Neural cell (in vitro differentiated cells): ENCODE data around the gene PCDHGC5.
A peak's percentile ranks its signal among the peaks of the same experiment; 100 is the strongest.

Experiments used
- CTCF ChIP-seq: fragments of 450-650 bp; IDR thresholded peaks from 2 replicates; pipeline ENCODE4 v1.5.1; 2014; ENCODE audit warnings: antibody characterized with exemption, mild to moderate bottlenecking, moderate library complexity; ENCODE audit not compliant: poor library complexity, severe bottlenecking
- EP300 ChIP-seq: fragments of 450-650 bp; conservative IDR thresholded peaks from 2 replicates; pipeline ENCODE4 v1.6.1; 2014; ENCODE audit warnings: antibody characterized with exemption, mild to moderate bottlenecking, moderate library complexity; ENCODE audit not compliant: poor library complexity, severe bottlenecking
- EZH2 ChIP-seq: fragments of 200-600, 300-800 bp; shearing (Covaris generic), sonication (generic); IDR thresholded peaks from 2 replicates; pipeline ENCODE4 v1.6.1; 2014; ENCODE audit warnings: antibody characterized with exemption, low read length, borderline replicate concordance, mild to moderate bottlenecking; ENCODE audit not compliant: insufficient read depth, poor library complexity, severe bottlenecking
- RAD21 ChIP-seq: fragments of 450-650 bp; conservative IDR thresholded peaks from 2 replicates; pipeline ENCODE4 v1.6.1; 2014; ENCODE audit warnings: antibody characterized with exemption, mild to moderate bottlenecking, moderate library complexity
- SMC3 ChIP-seq: fragments of 450-650 bp; conservative IDR thresholded peaks from 2 replicates; pipeline ENCODE4 v1.6.1; 2014; ENCODE audit warnings: antibody characterized with exemption, mild to moderate bottlenecking, moderate library complexity; ENCODE audit not compliant: poor library complexity
- TAF1 ChIP-seq: IDR thresholded peaks from 2 replicates; pipeline ENCODE4 v1.6.1; 2012; ENCODE audit warnings: low read depth

GRCh38 chr5:141512390-141512910 is 23.6 kb downstream of the PCDHGC5 start:
- peak; percentile 50 for TF ChIP-seq CTCF
- TF ChIP-seq RAD21: no peak
- no peak for TF ChIP-seq TAF1
- no peak for TF ChIP-seq EP300
- no peak for TF ChIP-seq EZH2
- TF ChIP-seq SMC3: no peak
